Activated T-helper 2 cell treated with anti-CD3 and anti-CD28 coated beads, Interferon-gamma antibody, Interleukin-2, Interleukin-4, amounts not matched to agents 10 μg/mL and 5 μg/mL and 100 μg/mL, durations not matched to agents 14 hours and 24 hours and 36 hours (primary cell): ENCODE measurements around the gene OLFML3. TPM values are rescaled to one million over a fixed set of nuclear protein-coding genes. Genes with fewer than 3 reads are reported as not detected.

Experiments used
- DNase-seq: peaks from one replicate; pipeline ENCODE4 v3.0.0; 2021; ENCODE audit warnings: low spot score
- H3K27ac Mint-ChIP-seq: one replicate; pipeline ENCODE4 v1.8.0; 2021; ENCODE audit warnings: mixed read lengths
- H3K27me3 Mint-ChIP-seq: one replicate; pipeline ENCODE4 v1.8.0; 2021; ENCODE audit warnings: low read depth, mixed read lengths
- H3K36me3 Mint-ChIP-seq: one replicate; pipeline ENCODE4 v1.8.0; 2021; ENCODE audit warnings: low read depth, mixed read lengths
- H3K4me1 Mint-ChIP-seq: one replicate; pipeline ENCODE4 v1.8.0; 2021; ENCODE audit warnings: low read depth, mixed read lengths
- H3K4me3 Mint-ChIP-seq: one replicate; pipeline ENCODE4 v1.8.0; 2021; ENCODE audit warnings: low read depth, mild to moderate bottlenecking, moderate library complexity, mixed read lengths
- H3K9me3 Mint-ChIP-seq: one replicate; pipeline ENCODE4 v1.8.0; 2021; ENCODE audit warnings: mixed read lengths
- intact Hi-C: fragments of 100-400 bp; cut with micrococcal nuclease; formaldehyde crosslinking; loops from one replicate; pipeline ENCODE4 v1.15.1; 2023
- total RNA-seq: library from RNA; stranded (reverse); gene quantifications from 2 replicates; pipeline ENCODE4 v1.2.3, GENCODE V29; 2022

Gene OLFML3
- total RNA-seq, 1 donor from 2014 or later = 0.11 TPM

DNA sequence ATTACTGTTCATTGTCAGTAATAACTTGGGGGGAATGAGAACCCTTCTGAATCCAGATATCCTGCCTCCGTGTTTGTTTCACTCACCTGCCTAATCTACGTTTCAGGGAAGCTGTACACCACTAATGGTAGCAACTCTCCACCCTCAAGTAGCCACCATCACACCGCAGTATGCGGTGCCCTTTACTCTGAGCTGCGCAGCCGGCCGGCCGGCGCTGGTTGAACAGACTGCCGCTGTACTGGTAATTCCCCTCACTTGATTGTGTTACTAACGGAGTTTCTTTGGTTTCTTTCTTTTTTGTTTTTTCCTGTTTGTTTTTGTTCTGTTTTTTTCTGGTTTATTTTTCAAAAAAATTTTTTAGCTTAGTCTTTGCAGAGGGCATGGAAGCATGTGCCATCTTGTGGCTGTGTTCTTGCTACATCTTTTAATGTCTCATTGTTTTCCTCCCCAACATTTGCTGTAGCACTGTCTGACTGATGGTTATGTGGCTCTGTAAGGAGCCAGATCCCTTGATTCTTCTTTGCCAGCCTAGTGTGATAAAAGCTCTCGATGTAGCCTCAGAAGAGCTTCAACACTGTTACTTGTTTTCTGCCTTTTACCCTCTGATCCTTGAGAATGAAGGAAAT is 15.9 kb upstream of the OLFML3 start:
- no peaks in the 10 kb centered on the region for H3K27me3 Mint-ChIP-seq
- H3K4me1 Mint-ChIP-seq = peaks cover 9% of the 10 kb centered on the region
- no peak for DNase-seq
- intact Hi-C loops = no loop called here
- no peak overlapping the region for H3K4me3 Mint-ChIP-seq
- H3K27ac Mint-ChIP-seq = peak overlapping the region; percentile 21
- H3K36me3 Mint-ChIP-seq = peaks cover 83% of the 10 kb centered on the region
- no peaks in the 10 kb centered on the region for H3K9me3 Mint-ChIP-seq

DNA sequence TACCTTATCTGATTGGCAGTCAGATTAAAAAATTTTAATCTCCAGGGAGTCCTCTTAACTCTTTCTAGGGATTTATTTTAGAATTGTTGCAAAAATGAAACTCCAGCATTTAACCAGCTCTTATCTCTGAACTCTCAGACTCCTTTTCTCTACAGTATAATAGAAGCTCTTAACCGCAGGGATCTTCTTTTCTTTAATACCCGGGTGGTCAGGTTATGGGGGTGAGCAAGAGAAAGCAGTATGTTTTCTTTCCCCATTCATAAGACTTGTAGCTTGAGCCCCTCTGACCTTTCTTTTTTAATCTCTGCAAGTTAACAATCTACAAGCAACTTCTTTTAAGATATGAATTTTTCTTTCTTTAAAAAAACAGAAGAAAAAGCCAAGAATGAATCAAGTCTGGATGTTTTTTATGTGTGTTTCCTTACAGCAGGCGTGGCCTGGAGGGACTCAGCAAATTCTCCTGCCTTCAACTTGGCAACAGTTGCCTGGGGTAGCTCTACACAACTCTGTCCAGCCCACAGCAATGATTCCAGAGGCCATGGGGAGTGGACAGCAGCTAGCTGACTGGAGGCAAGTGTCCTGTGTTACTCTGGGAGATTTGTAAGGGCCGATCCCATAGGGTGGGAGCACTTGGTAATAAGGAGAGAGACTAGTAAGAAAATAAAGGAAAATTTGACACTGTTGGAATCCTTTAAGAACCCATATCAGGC is 13.4 kb upstream of the OLFML3 start:
- Mint-ChIP-seq H3K9me3 (no peaks in the 10 kb centered on the region), H3K4me3 (no peak overlapping the region), H3K27ac (no peak overlapping the region), H3K36me3 (peaks cover 86% of the 10 kb centered on the region), H3K27me3 (no peaks in the 10 kb centered on the region), H3K4me1 (peaks cover 6% of the 10 kb centered on the region)
- intact Hi-C loops = no loop called here
- no peak for DNase-seq

DNA sequence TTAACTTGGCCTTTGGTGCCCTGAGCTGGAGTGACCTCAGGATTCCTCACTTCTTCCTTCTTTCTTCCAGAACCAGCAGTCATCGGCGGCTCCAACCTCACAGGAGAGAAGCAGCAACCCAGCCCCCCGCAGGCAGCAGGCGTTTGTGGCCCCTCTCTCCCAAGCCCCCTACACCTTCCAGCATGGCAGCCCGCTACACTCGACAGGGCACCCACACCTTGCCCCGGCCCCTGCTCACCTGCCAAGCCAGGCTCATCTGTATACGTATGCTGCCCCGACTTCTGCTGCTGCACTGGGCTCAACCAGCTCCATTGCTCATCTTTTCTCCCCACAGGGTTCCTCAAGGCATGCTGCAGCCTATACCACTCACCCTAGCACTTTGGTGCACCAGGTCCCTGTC is 6.3 kb upstream of the OLFML3 start:
- Mint-ChIP-seq H3K27ac (no peak overlapping the region), H3K9me3 (no peaks in the 10 kb centered on the region), H3K27me3 (no peaks in the 10 kb centered on the region), H3K4me1 (peaks cover 27% of the 10 kb centered on the region), H3K4me3 (no peak overlapping the region), H3K36me3 (peaks cover 75% of the 10 kb centered on the region)
- DNase-seq = no peak
- intact Hi-C loops = no loop called here

DNA sequence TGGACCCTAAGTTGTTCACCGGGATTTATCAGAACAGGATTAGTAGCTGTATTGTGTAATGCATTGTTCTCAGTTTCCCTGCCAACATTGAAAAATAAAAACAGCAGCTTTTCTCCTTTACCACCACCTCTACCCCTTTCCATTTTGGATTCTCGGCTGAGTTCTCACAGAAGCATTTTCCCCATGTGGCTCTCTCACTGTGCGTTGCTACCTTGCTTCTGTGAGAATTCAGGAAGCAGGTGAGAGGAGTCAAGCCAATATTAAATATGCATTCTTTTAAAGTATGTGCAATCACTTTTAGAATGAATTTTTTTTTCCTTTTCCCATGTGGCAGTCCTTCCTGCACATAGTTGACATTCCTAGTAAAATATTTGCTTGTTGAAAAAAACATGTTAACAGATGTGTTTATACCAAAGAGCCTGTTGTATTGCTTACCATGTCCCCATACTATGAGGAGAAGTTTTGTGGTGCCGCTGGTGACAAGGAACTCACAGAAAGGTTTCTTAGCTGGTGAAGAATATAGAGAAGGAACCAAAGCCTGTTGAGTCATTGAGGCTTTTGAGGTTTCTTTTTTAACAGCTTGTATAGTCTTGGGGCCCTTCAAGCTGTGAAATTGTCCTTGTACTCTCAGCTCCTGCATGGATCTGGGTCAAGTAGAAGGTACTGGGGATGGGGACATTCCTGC is 3.9 kb upstream of the OLFML3 start:
- DNase-seq = no peak
- Mint-ChIP-seq H3K36me3 (peaks cover 51% of the 10 kb centered on the region), H3K9me3 (no peaks in the 10 kb centered on the region), H3K4me1 (peaks cover 39% of the 10 kb centered on the region), H3K4me3 (no peak overlapping the region), H3K27ac (peak overlapping the region; percentile 18), H3K27me3 (no peaks in the 10 kb centered on the region)
- intact Hi-C loops = loop anchor here (5.0 kb wide), 2 partner anchors 43 to 697 kb away; partner anchors contain the start of gene DENND2C

DNA sequence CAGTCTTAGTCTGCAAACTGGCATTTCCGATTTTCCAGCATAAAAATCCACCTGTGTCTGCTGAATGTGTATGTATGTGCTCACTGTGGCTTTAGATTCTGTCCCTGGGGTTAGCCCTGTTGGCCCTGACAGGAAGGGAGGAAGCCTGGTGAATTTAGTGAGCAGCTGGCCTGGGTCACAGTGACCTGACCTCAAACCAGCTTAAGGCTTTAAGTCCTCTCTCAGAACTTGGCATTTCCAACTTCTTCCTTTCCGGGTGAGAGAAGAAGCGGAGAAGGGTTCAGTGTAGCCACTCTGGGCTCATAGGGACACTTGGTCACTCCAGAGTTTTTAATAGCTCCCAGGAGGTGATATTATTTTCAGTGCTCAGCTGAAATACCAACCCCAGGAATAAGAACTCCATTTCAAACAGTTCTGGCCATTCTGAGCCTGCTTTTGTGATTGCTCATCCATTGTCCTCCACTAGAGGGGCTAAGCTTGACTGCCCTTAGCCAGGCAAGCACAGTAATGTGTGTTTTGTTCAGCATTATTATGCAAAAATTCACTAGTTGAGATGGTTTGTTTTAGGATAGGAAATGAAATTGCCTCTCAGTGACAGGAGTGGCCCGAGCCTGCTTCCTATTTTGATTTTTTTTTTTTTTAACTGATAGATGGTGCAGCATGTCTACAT is 2.5 kb upstream of the OLFML3 start:
- peaks cover 39% of the 10 kb centered on the region for H3K4me1 Mint-ChIP-seq
- no peak overlapping the region for H3K27ac Mint-ChIP-seq
- no peaks in the 10 kb centered on the region for H3K9me3 Mint-ChIP-seq
- intact Hi-C loops = loop anchor here (5.0 kb wide), 2 partner anchors 44 to 696 kb away; partner anchors contain the start of gene DENND2C
- no peaks in the 10 kb centered on the region for H3K27me3 Mint-ChIP-seq
- H3K4me3 Mint-ChIP-seq = no peak overlapping the region
- peaks cover 41% of the 10 kb centered on the region for H3K36me3 Mint-ChIP-seq
- DNase-seq = no peak

DNA sequence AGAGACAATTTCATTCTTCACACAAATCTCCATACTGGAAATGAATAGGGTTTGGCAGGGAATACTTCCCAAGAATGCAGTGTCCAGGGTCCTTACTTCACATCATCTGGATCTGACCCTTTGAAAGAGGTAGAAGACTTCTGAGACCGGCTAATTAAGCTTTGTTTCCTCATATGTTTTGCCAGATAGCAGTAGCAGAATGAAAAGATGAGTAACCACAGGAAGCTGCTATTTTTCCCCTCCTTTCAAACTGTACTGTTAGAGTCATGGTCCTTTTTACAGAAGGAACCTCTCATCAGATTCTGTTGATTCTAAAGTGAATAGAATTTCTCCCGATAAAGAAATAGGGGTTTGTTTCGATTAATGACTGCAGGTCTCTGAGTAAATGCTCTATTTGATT is 1.4 kb upstream of the OLFML3 start:
- H3K27me3 Mint-ChIP-seq = no peaks in the 10 kb centered on the region
- no peak overlapping the region for H3K4me3 Mint-ChIP-seq
- peaks cover 30% of the 10 kb centered on the region for H3K36me3 Mint-ChIP-seq
- intact Hi-C loops = loop anchor here (1.0 to 5.0 kb wide), 4 partner anchors 46 to 694 kb away; partner anchors contain the start of gene DENND2C
- H3K9me3 Mint-ChIP-seq = no peaks in the 10 kb centered on the region
- peak overlapping the region; percentile 19 for H3K27ac Mint-ChIP-seq
- peaks cover 39% of the 10 kb centered on the region for H3K4me1 Mint-ChIP-seq
- DNase-seq = no peak

DNA sequence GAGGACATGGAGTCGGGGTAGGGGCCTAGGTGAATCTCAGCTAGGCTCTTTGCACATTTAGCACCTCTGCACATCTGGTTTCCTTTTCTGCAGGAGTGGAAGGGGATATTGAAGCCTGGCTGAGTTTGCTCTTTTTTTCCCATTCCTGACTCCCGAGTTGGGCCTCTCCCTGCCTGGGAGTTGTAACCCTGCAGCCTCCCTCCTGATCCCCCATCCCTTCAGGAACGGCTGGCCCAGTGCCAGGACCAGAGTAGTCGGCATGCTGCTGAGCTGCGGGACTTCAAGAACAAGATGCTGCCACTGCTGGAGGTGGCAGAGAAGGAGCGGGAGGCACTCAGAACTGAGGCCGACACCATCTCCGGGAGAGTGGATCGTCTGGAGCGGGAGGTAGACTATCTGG is 836 bp downstream of the OLFML3 start:
- H3K4me1 Mint-ChIP-seq = peaks cover 32% of the 10 kb centered on the region
- intact Hi-C loops = no loop called here
- H3K4me3 Mint-ChIP-seq = no peak overlapping the region
- no peaks in the 10 kb centered on the region for H3K27me3 Mint-ChIP-seq
- DNase-seq = no peak
- no peaks in the 10 kb centered on the region for H3K9me3 Mint-ChIP-seq
- H3K27ac Mint-ChIP-seq = no peak overlapping the region
- peaks cover 11% of the 10 kb centered on the region for H3K36me3 Mint-ChIP-seq

DNA sequence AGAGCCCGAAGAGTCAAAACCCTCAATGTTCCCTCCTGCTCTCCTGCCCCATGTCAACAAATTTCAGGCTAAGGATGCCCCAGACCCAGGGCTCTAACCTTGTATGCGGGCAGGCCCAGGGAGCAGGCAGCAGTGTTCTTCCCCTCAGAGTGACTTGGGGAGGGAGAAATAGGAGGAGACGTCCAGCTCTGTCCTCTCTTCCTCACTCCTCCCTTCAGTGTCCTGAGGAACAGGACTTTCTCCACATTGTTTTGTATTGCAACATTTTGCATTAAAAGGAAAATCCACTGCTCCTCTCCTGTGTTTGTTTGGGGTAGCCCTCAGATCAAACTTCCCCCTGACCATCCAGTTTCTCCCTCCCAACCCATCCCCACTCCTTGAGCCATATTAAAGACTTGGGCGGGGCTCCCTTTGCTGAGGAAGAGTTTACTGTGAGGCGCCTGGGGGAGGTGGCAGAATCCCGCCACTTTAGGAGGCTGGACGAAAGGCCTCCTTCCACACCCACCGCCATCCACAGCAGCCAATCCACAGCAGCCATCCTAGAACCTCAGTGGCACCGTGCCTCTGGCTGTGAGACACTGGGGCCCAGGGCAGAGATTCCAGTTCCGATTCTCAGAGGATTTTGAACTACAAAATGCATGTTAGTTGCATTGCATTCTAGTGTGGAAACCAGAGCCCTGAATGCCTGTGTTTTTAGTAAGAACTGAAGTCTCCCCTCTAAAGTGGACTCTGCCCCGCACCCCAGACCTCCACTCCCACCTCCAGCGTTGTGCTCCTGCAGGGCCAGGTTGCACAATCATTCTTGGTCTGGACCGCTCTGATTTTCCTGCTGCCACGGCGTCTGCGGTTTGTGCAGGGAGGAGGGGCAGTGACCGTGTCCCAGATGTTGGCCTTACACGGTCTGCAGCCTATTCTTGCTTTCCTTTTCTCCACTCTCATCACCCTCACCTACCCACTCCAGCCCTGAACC is 3.0 kb downstream of the OLFML3 start:
- H3K36me3 Mint-ChIP-seq = no peaks in the 10 kb centered on the region
- H3K27me3 Mint-ChIP-seq = no peaks in the 10 kb centered on the region
- H3K9me3 Mint-ChIP-seq = no peaks in the 10 kb centered on the region
- H3K4me3 Mint-ChIP-seq = no peak overlapping the region
- no peak for DNase-seq
- intact Hi-C loops = no loop called here
- peaks cover 17% of the 10 kb centered on the region for H3K4me1 Mint-ChIP-seq
- no peak overlapping the region for H3K27ac Mint-ChIP-seq

DNA sequence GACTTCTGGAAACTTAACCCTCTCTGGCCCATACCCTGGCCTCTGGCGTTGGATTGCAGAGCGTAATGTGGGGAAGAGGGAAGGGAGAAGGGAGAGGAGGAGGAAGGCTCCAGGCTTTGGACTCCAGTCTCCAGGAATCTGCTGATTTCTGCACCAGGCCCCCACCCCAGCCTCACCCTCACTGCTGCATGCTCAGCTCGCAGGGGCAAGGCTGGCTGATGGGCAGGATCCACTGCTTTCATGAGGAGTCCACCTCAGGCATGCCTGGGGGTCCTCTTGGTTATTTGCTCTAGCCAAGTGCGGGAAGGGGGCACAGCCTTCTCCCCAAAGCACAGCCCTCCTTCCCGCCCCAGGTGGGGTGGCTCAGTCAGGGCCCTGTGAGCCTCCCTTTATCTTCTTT is 3.7 kb downstream of the OLFML3 start:
- no peak for DNase-seq
- Mint-ChIP-seq H3K4me3 (no peak overlapping the region), H3K4me1 (peaks cover 12% of the 10 kb centered on the region), H3K9me3 (no peaks in the 10 kb centered on the region), H3K36me3 (no peaks in the 10 kb centered on the region), H3K27me3 (no peaks in the 10 kb centered on the region), H3K27ac (no peak overlapping the region)
- intact Hi-C loops = no loop called here

DNA sequence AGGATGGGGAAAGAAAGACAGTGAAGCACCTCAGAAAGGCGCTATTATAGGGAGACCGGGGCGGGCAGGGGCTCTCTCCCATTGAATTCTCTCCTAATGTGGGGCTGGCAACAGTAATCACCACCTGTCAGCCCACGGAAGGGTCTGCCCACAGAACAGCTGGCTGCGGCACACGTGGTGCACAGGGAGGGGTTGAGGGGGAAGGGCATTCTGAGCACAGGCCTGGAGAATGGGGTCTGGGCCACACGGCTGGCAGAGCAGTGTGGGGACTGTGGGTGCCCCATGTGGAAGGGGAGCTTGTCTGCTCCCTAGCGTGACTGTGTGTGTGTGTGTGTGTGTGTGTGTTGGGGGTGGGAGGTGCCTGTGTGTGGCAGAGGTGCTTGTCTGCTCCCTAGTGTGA is 4.1 kb downstream of the OLFML3 start:
- H3K36me3 Mint-ChIP-seq = no peaks in the 10 kb centered on the region
- peaks cover 8% of the 10 kb centered on the region for H3K4me1 Mint-ChIP-seq
- no peak overlapping the region for H3K4me3 Mint-ChIP-seq
- no peak for DNase-seq
- intact Hi-C loops = no loop called here
- no peak overlapping the region for H3K27ac Mint-ChIP-seq
- H3K27me3 Mint-ChIP-seq = no peaks in the 10 kb centered on the region
- H3K9me3 Mint-ChIP-seq = no peaks in the 10 kb centered on the region

DNA sequence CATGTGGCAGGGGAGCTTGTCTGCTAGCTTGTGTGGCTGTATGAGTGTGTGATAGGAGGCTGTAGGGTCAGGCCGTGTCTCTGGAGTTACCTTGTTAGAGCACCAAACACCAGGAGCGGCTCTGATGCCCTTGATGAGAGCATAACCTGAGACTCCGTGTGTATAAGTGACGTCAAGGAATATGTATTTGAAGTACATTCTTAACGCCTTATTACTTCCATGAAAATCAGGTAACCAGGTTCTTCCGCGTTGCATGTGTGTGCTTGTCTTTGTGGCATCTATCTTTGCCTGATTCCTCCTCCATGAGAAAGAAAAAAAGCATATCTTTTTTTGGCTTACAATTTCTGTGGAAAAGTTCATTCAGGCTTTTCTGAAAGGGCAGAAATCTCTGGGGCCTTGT is 4.6 kb downstream of the OLFML3 start:
- no peak for DNase-seq
- Mint-ChIP-seq H3K36me3 (no peaks in the 10 kb centered on the region), H3K27ac (no peak overlapping the region), H3K9me3 (no peaks in the 10 kb centered on the region), H3K4me3 (no peak overlapping the region), H3K27me3 (no peaks in the 10 kb centered on the region), H3K4me1 (peaks cover 4% of the 10 kb centered on the region)
- intact Hi-C loops = no loop called here

DNA sequence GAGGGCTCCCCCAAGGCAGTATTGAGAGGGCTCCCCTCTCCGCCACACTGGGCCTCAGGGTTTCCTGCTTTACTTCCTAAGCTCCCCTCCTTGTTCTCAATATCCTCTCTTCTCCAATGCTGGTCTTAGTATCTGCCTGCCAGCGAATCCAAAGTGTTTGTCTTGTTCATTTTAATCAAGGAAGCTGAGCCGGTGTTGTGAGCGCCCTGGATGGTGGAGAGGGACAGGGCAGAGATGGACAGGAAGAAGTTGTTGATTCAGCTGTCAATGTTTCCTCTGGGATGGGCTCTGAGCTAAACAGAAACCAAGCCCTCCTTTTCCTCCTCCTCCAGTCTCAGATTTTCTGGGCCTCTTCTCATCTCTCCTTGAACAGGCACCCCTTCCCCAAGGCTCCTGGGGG is 5.4 kb downstream of the OLFML3 start:
- Mint-ChIP-seq H3K4me1 (no peaks in the 10 kb centered on the region), H3K27me3 (no peaks in the 10 kb centered on the region), H3K27ac (no peak overlapping the region), H3K9me3 (no peaks in the 10 kb centered on the region), H3K4me3 (no peak overlapping the region), H3K36me3 (no peaks in the 10 kb centered on the region)
- intact Hi-C loops = no loop called here
- DNase-seq = no peak
